ENCODE results near the gene NKX6-2.

GRCh38 chr10:132750936-132751335 is 35.0 kb downstream of the NKX6-2 start:
- TF ChIP-seq CTCF (IDR thresholded peaks at IDR 0.05; ENCODE audit: low read depth, low read length) (no peak), MAX (IDR thresholded peaks at IDR 0.05; ENCODE audit: low read depth, low read length) (no peak), POLR2A (IDR thresholded peaks at IDR 0.05; ENCODE audit: extremely low read depth, insufficient read length) (no peak)
